NB4 (cell line): Measurements from ENCODE around the gene POLL.

Experiments used
- CTCF ChIP-seq: IDR thresholded peaks from one replicate; pipeline ENCODE4 v1.5.1; 2012; ENCODE audit warnings: low read depth, low read length
- MAX ChIP-seq: IDR thresholded peaks from 2 replicates; pipeline ENCODE4 v1.6.1; 2011; ENCODE audit warnings: low read depth, low read length
- MYC ChIP-seq: IDR thresholded peaks from 2 replicates; pipeline ENCODE4 v1.6.1; 2011; ENCODE audit warnings: low read depth, low read length
- POLR2A ChIP-seq: IDR thresholded peaks from 2 replicates; pipeline ENCODE4 v1.6.1; 2011; ENCODE audit warnings: mild to moderate bottlenecking; ENCODE audit not compliant: insufficient read length; ENCODE audit errors: extremely low read depth

- no peak for TF ChIP-seq CTCF
- no peak for TF ChIP-seq POLR2A
- no peak for TF ChIP-seq MYC
- TF ChIP-seq MAX = no peak
Observed at GRCh38 chr10:101577121-101577871, 10.8 kb downstream of the POLL start.
